Activated CD4-positive, alpha-beta T cell treated with anti-CD3 and anti-CD28 coated beads for 4 hours (primary cell): Measurements from ENCODE around the gene GJB5.

ENCODE experiments used
- DNase-seq, 2 donors: peaks; one replicate each; pipeline ENCODE4 v3.0.0-alpha.2; 2020

Gene GJB5

GRCh38 chr1:34777519-34778321 is 22.9 kb downstream of the GJB5 start:
- no peak for DNase-seq

- DNase-seq, result no peak
Observed at GRCh38 chr1:34778381-34778780, 23.5 kb downstream of the GJB5 start.

GRCh38 chr1:34779005-34779404 is 24.2 kb downstream of the GJB5 start:
- no peak for DNase-seq

GRCh38 chr1:34779526-34779925 is 24.7 kb downstream of the GJB5 start:
- no peak for DNase-seq

GRCh38 chr1:34779962-34780361 is 25.1 kb downstream of the GJB5 start:
- DNase-seq, result no peak

- no peak for DNase-seq
Observed at GRCh38 chr1:34780528-34780927, 25.7 kb downstream of the GJB5 start.

GRCh38 chr1:34781071-34781843 is 26.4 kb downstream of the GJB5 start, which contains the start of gene GJB3:
GJB3 (plus strand) TSS chr1:34781214; CDS start chr1:34784763, 3,549 bp downstream.
- no peak for DNase-seq

GRCh38 chr1:34781844-34782391 is 27.1 kb downstream of the GJB5 start:
- no peak for DNase-seq

- no peak for DNase-seq
Observed at GRCh38 chr1:34784751-34785221, 29.9 kb downstream of the GJB5 start.

GRCh38 chr1:34785231-34785874 is 30.5 kb downstream of the GJB5 start:
- no peak for DNase-seq

- DNase-seq, result no peak
Observed at GRCh38 chr1:34785875-34786470, 31.1 kb downstream of the GJB5 start.

- DNase-seq, result peak; percentile 49 to 55
Observed at GRCh38 chr1:34786521-34787325, 31.9 kb downstream of the GJB5 start.

GRCh38 chr1:34787461-34788420 is 32.9 kb downstream of the GJB5 start:
- no peak for DNase-seq

- no peak for DNase-seq
Observed at GRCh38 chr1:34790985-34791384, 36.1 kb downstream of the GJB5 start.

GRCh38 chr1:34792424-34792823 is 37.6 kb downstream of the GJB5 start:
- no peak for DNase-seq

- no peak for DNase-seq
Observed at GRCh38 chr1:34792868-34793727, 38.3 kb downstream of the GJB5 start, which contains the start of gene GJA4. GJA4 (plus strand) TSS chr1:34792999; CDS start chr1:34794214, 1,215 bp downstream.

GRCh38 chr1:34794001-34794789 is 39.3 kb downstream of the GJB5 start:
- no peak for DNase-seq

- no peak for DNase-seq
Observed at GRCh38 chr1:34794790-34795180, 39.9 kb downstream of the GJB5 start.

GRCh38 chr1:34795916-34796315 is 41.1 kb downstream of the GJB5 start:
- DNase-seq, result no peak
